ENCODE results near the gene TRIP12.

DNA sequence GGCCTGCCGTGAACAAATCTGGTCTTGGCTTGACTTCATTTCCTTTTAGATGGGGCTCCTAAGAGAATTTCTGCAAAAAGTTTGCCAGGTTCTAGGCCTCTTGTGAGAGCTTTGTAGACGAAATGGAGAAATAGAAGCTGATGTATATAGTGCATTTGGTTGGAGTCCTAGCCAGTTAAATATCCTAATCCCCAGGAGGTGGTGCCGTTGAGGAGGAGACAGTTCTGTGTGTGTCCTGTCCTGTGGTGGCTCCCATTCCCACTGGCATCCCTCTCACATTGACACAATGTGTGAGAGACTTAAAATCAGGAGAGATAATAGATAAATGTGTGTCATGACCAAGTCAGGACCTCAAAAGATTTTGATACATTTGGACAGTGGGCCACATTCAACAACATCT is 172.9 kb downstream of the TRIP12 start:
- TF ChIP-seq MAX (IDR thresholded peaks at IDR 0.05; ENCODE audit: insufficient read depth, insufficient read length), result no peak
- TF ChIP-seq EZH2 (IDR thresholded peaks at IDR 0.05; ENCODE audit: borderline replicate concordance, low read depth, low read length, severe bottlenecking), result no peak
- TF ChIP-seq MYC (IDR thresholded peaks at IDR 0.05; ENCODE audit: low read depth, low read length), result no peak
- TF ChIP-seq CTCF (IDR thresholded peaks at IDR 0.05; ENCODE audit: extremely low read depth in 1 of 2, insufficient read depth in 1 of 2, low read depth in 1 of 2, low read length in 2 of 2), result no peak
- TF ChIP-seq POLR2A (IDR thresholded peaks at IDR 0.05; ENCODE audit: low read depth, low read length), result no peak
- TF ChIP-seq POLR2AphosphoS5 (IDR thresholded peaks at IDR 0.05; ENCODE audit: insufficient read depth, low read depth, low read length), result no peak
- no peak for TF ChIP-seq JUN (IDR thresholded peaks at IDR 0.05; ENCODE audit: borderline replicate concordance, insufficient read depth, insufficient read length, low read depth)
- no peak for TF ChIP-seq FOS (IDR thresholded peaks at IDR 0.05; ENCODE audit: borderline replicate concordance, insufficient read depth, low read length)
